C4-2B (cell line): ENCODE results near the gene ZMPSTE24.
A peak's percentile ranks its signal among the peaks of the same experiment; 100 is the strongest.
"Not testable (repeated sequence)": the region's sequence is repeated elsewhere in the genome, so short reads cannot be mapped to it uniquely, and the experiment has no call there.

Experiments
- H3K27ac ChIP-seq: fragments of 450-650 bp; 2 replicates; pipeline ENCODE4 v1.5.1; 2017
- ZFX ChIP-seq: fragments of 450-650 bp; IDR thresholded peaks from 2 replicates; pipeline ENCODE4 v1.6.1; 2017
- TF ChIP-seq, protein P1 (sequence below): fragments of 450-650 bp; conservative IDR thresholded peaks from 2 replicates; pipeline ENCODE4 v1.5.1; 2017; ENCODE audit warnings: mild to moderate bottlenecking

The ZMPSTE24 gene

DNA sequence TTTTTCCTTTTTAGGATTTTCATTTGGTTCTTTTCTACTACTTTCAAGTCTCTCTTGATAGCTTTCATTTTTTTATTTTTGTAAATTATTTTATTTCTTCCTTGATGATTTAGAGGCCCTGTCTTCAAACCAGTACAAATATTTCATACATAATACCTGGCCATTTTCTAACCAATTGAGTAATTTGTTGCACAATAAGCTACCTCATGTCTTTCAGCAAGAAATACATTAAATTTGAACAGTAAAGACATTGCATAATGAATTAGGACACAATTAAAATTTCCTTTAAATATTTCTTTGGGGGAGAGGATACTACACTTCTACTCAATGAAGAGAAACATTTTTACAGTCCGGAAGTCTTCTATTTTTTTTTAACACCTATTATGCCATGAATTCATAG is 74.7 kb downstream of the ZMPSTE24 start:
- H3K27ac ChIP-seq: no peak overlapping the region
- TF ChIP-seq, protein P1, sequence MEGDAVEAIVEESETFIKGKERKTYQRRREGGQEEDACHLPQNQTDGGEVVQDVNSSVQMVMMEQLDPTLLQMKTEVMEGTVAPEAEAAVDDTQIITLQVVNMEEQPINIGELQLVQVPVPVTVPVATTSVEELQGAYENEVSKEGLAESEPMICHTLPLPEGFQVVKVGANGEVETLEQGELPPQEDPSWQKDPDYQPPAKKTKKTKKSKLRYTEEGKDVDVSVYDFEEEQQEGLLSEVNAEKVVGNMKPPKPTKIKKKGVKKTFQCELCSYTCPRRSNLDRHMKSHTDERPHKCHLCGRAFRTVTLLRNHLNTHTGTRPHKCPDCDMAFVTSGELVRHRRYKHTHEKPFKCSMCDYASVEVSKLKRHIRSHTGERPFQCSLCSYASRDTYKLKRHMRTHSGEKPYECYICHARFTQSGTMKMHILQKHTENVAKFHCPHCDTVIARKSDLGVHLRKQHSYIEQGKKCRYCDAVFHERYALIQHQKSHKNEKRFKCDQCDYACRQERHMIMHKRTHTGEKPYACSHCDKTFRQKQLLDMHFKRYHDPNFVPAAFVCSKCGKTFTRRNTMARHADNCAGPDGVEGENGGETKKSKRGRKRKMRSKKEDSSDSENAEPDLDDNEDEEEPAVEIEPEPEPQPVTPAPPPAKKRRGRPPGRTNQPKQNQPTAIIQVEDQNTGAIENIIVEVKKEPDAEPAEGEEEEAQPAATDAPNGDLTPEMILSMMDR: no peak
- TF ChIP-seq ZFX: no peak

DNA sequence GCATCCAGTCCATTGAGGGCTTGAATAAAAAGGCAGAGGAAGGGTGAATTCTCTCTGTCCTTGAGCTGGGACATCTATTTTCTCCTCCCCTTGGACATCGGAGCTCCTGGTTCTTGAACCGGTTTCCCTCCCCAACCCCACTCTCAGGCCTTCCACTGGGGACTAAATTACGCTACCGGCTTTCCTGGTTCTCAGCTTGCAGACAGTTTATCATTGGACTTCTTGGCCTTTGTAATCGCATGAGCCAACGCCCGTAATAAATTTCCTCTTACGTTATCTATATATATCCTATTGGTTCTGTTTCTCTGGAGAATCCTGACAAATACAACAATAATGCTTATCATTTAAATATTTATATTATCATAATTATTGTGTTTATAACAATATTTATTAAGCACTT is 79.4 kb downstream of the ZMPSTE24 start:
- H3K27ac ChIP-seq: no peak overlapping the region
- no peak for TF ChIP-seq ZFX
- TF ChIP-seq, protein P1: no peak

DNA sequence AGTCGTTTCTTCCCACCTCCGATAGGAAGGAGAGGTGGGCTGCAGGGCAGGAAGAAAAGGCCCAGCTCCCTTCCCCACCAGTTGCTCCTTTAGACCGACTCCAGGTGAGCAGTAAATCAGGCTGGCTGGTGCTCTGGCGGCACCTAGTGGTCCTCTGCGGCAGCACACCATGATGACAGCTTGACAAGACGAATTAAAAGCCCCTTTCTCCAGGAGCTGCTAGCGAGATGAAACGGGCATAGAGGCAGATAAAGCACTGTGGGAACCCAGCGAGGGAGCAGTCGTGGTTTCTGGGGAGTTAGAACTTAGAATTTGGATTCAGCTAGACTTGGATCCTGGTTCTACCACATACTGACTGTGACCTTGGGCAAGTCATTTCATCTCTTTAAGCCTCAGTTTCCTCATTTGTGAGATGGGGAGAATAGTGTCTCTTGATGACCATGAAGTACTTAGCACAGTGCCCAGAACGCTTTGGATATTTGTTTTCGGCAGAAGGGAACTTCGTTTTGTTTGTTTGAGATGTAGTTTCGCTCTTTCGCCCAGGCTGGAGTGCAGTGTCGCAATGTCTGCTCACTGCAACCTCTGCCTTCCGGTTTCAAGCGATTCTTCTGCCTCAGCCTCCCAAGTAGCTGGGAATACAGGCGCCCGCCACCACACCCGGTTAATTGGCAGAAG is 80.8 kb downstream of the ZMPSTE24 start:
- H3K27ac ChIP-seq: no peak overlapping the region
- no peak for TF ChIP-seq ZFX
- TF ChIP-seq, protein P1: peak; percentile 100

DNA sequence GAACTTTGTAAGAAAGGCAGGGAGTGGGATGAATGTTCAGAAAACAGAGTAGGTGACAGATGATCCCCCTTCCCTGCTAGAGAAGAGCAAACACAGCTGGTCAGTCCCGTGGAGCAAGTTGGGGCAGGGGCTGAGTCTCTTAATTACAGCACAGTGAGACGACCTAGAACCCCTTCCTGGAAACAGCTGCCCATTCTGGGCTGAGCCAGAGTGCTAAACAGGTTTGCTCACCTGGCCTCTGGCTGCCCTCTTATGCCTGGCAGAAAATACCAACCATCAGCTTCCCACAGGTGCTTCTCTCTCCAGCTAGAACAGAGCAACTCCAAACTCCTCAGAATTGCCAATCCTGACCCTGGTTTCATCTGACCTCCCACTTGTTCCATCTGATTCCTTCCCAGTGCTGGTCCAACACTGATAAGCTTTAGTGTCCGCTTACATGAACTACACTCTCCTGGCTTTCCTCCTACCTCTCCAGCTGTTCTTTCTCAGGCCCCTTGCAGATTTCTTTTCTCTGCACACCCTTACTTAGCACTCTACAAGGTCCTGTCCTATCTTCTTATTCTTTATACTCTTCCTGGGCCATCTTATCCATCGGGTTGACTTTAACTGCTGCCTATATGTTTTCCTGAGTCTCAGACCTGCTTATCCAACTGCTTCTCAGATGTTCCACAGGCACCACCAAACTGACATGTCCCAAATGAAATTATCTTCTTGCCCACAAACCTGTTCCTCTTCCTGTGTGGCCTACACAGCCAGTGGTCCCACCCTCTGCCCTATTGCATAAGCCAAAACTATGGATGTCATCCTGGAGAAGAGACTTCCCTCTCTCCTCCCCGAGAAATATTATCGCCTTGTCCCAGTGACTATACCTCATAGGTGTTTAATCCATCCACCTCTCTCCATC is 81.6 kb downstream of the ZMPSTE24 start:
- TF ChIP-seq, protein P1: no peak
- TF ChIP-seq ZFX: no peak
- no peak overlapping the region for H3K27ac ChIP-seq

DNA sequence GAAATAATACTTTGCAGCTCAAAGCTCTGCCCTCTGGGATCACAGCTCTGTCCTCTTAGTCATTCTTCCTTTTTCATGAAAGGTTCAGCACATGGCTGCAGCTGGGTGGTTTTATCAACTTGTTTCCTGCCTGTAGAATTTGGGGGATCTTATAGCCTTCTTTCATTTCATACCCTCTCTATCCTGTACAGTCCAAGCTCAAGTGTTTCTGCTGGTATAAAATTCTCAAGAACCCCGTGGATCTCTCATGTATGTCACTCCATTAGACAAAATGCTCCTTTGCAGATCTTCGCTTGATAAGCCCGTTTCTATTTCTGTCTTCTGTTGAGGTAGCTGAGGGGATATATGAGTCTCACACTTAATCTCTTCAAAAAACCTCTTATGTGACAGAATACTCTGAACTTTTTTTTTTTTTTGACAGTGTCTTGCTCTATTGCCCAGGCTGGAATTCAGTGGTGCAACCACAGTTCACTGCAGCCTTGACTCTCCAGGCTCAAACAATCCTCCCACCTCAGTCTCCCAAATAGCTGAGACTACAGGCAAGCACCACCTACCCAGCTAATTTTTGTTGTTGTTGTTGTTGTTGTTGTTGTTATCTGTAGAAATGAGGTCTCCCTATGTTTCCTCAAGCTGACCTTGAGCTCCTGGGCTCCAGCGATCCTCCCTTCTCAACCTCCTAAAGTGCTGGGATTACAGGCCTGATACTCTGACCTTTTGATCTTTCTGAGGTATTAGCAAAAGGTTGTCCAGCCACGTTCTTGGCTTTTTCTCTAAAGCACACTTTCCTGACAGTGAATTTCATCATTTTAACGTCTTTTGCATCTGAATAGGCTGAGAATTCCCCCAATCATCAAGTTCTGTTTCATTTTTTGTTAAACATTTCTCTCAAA is 83.7 kb downstream of the ZMPSTE24 start:
- H3K27ac ChIP-seq: no peak overlapping the region
- TF ChIP-seq, protein P1: no peak
- TF ChIP-seq ZFX: no peak

DNA sequence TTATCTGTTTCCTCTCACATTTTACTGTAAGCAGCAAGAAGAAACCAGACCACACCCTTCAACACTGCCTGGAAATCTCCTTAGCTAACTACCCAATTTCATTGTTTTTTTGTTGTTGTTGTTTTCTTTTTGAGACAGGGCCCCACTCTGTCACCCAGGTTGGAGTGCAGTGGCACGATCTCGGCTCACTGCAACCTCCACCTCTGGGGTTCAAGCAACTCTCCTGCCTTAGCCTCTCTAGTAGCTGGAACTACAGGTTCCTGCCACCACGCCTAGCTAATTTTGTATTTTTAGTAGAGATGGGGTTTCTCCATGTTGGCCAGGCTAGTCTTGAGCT is 84.3 kb downstream of the ZMPSTE24 start:
- not testable (repeated sequence) for H3K27ac ChIP-seq
